Renal pelvis (tissue), 4 donors: Measurements from ENCODE around the gene GATA2. TPM values are rescaled to one million over a fixed set of nuclear protein-coding genes. Genes with fewer than 3 reads are reported as not detected.

Experiments used
- DNase-seq: peaks from one replicate; pipeline ENCODE4 v3.0.0-alpha.2; 2013
- polyA plus RNA-seq, 3 donors: library from polyadenylated mRNA; unstranded; fragments of 120-200 nt; gene quantifications; one replicate each; pipeline ENCODE4 v1.2.1, GENCODE V29; 2013; ENCODE audit not compliant: insufficient read length in 3 of 3

The GATA2 gene
- polyA plus RNA-seq, 3 donors: 33.8 to 50.6 (median 46.3) TPM

DNA sequence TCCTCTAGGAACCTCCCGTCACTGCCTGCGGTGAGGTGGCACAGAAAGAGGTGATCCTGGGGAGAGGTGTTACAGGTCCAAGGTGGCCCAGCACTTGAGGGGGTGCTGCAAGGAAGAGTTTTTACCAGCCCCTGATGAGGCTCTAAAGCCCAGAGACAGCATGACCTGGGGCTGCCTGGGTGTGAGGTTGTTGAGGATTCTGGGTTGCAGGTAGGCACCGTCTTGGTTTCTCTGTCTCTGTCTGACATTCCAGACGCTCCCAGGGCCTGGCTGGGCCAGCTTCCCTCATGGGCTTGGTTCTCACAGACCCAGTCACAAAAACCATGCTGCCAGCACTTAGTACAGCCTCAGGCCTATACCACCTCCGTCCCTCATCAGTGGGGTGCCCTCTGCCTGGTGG is 57.4 kb downstream of the GATA2 start:
- no peak for DNase-seq

GRCh38 chr3:128435058-128435457 is 57.9 kb downstream of the GATA2 start:
- peak; percentile 45 for DNase-seq

GRCh38 chr3:128434524-128434923 is 58.5 kb downstream of the GATA2 start:
- no peak for DNase-seq

- no peak for DNase-seq
Observed at GRCh38 chr3:128433837-128434165, 59.2 kb downstream of the GATA2 start.

DNA sequence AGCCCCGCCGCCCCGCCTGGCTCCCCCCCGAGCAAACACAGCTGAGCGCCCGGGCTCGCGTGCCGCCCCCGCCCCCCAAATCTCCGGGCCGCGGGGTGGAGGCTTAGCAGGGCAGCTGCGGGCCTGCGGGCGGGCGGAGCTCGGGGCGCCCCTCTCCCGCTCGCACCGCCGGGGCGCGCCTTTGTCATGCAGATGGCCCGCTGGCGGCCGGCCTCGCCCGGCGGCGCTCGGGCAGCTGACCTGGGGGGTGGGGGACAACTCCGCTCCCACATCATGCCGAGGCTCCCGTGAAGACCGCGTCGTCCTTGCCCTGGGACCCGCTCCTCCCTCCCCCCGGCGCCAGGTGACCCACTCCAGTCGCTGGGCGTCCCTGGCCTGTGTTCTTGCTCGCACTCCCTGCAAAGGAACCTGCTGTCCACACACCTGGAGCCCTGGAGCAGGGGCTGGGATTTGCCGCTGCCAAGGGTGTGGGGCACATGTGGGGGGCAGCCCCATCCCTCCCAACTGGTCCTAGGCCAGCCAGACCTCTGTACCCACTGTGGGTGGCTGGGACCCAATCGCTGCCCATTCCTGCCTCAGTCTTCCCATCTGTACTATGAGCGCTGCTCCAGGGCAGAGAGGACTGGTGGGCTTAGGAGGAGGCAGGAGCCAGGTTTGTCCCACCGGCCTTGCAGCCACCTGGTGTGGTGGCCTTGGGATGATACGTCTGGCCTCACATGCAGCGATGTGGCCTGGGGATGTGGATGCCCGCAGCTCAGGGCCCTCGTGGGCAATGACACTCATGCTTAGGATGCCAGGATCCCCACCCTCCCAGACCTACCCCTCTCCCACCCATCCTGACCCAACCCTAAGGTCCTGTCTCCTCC is 59.8 kb downstream of the GATA2 start:
- DNase-seq: no peak

- DNase-seq: no peak
Observed at GRCh38 chr3:128432301-128432970, 60.6 kb downstream of the GATA2 start.

- no peak for DNase-seq
Observed at GRCh38 chr3:128431803-128432300, 61.1 kb downstream of the GATA2 start.

DNA sequence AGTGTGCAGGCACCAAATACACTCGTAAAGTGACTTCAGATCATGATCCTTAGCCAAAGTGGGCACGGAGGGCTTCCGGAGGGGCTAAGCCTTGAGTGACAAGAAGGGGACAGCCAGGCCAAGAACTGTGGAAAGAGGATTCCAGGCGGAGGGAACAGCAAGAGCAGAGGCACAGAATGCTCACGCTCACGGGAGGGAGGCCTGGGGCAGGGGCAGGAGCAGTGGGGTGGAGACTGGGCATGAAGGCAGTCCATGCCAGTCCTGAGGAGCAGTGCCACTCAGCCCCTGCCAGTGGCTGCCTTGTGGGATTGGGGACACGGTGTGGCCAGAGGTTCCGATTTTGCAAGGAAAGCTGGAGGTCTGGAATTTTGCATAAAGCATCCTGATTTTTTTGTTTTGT is 62.3 kb downstream of the GATA2 start:
- no peak for DNase-seq

- no peak for DNase-seq
Observed at GRCh38 chr3:128430301-128430700, 62.7 kb downstream of the GATA2 start.

DNA sequence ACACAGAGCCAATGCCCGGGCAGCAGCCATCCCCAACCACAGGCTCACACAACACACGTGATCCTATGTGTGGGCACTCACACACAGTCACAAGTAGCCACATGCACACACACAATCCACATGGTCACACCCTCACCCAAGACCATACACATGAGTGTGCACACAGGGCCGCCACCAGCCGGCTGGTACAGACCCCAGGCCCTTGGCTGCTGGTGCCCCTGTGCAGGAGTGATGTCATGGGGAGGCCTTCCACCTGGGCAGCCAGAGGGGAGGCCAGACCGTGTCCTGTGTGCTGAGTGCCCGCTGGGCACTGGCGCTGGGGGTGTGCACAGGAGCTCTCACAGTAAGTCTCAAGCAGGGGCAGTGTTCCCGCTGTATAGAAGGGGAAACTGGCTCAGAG is 63.2 kb downstream of the GATA2 start:
- DNase-seq: no peak

Other genes with a start within 250 kb of the GATA2 start
- not detected for gene DNAJB8, start 26.3 kb downstream of the GATA2 start, polyA plus RNA-seq
- 100 to 1,000 TPM; 208 to 217 (median 215) TPM for gene RPN1, start 157.6 kb upstream of the GATA2 start, polyA plus RNA-seq
- 100 to 1,000 TPM; 231 to 259 (median 256) TPM for gene RAB7A, start 233.0 kb upstream of the GATA2 start, polyA plus RNA-seq